ENCODE results near the gene PRDM5.

- TF ChIP-seq CTCF (IDR thresholded peaks at IDR 0.05) (no peak), POLR2A (IDR thresholded peaks at IDR 0.05) (no peak), POLR2AphosphoS5 (IDR thresholded peaks at IDR 0.05) (no peak)
Measured at GRCh38 chr4:120901731-120902130, 20.8 kb downstream of the PRDM5 start.

Measured in prostate gland (tissue), 2 donors.